ENCODE data around the gene ATP2C2. TPM values are rescaled to one million over a fixed set of nuclear protein-coding genes. Genes with fewer than 3 reads are reported as not detected.

The ATP2C2 gene
- total RNA-seq, 1 experiment from 2014 or later: 4.0 TPM

DNA sequence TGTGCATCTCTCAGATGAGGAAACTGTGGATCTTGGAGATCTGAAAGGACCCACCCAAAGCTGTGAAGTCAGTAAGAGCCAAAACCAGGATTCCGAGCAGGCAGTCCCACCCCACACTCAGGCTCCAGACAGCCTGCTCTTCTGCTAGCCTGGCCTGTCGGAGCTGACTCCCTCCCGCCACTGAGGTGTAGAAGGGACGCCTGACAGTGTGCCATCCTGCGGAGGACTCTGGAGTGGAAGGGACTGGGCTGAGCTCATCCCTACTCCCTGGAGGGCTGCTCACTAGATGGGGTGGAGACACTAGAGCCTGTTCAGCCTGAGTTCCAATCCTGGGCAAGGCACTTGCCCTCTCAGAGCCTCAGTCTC, 37.7 kb upstream of the ATP2C2 start:
- H2AFZ ChIP-seq (ENCODE audit: low read length): no peak overlapping the region

More for the DNA sequence above, 37.7 kb upstream of the ATP2C2 start:
- Histone ChIP-seq H2BK120ac (ENCODE audit: low read depth, low read length, poor library complexity, severe bottlenecking) (no peak overlapping the region), H4K20me1 (ENCODE audit: control insufficient read depth, insufficient read depth, insufficient read length) (no peaks in the 10 kb centered on the region), H3K79me2 (ENCODE audit: insufficient read depth, low read length) (no peaks in the 10 kb centered on the region), H3K4me2 (ENCODE audit: insufficient read depth, insufficient read length, low read length) (no peak overlapping the region), H3K23ac (ENCODE audit: insufficient read length, low read depth, low read length) (no peak overlapping the region), H3K14ac (ENCODE audit: insufficient read depth, low read length) (no peak overlapping the region), H2BK5ac (ENCODE audit: insufficient read length, low read length) (no peak overlapping the region), H3K27ac (ENCODE audit: insufficient read length, low read depth, low read length) (no peak overlapping the region), H4K8ac (replicated peaks; ENCODE audit: insufficient read length, low read depth, low read length) (no peak overlapping the region), H3K23me2 (ENCODE audit: insufficient read length, low read depth, low read length, poor library complexity, severe bottlenecking) (no peaks in the 10 kb centered on the region), H2BK12ac (ENCODE audit: insufficient read length, low read depth, low read length) (no peak overlapping the region), H3K4me1 (ENCODE audit: insufficient read depth, low read length) (no peaks in the 10 kb centered on the region), H2BK20ac (ENCODE audit: low read depth, low read length, poor library complexity, severe bottlenecking) (no peak overlapping the region), H2BK15ac (ENCODE audit: low read depth, low read length) (no peak overlapping the region), H3K18ac (ENCODE audit: insufficient read length, low read depth, low read length) (no peak overlapping the region), H2AK5ac (ENCODE audit: insufficient read length, low read length) (no peak overlapping the region), H3K56ac (ENCODE audit: insufficient read length, low read depth, low read length) (no peak overlapping the region), H3K9me3 (ENCODE audit: control insufficient read depth, low read depth, low read length) (no peaks in the 10 kb centered on the region), H3K4ac (ENCODE audit: low read depth, low read length) (no peak overlapping the region), H3T11ph (ENCODE audit: low read length) (no peak overlapping the region), H3K79me1 (ENCODE audit: insufficient read depth, low read depth, low read length, poor library complexity, severe bottlenecking) (no peaks in the 10 kb centered on the region), H4K5ac (ENCODE audit: insufficient read length, low read depth, low read length) (no peak overlapping the region), H4K91ac (ENCODE audit: insufficient read length, low read depth, low read length) (no peak overlapping the region), H3K9ac (ENCODE audit: extremely low read depth, insufficient read length, low read length) (no peak overlapping the region), H3K27me3 (ENCODE audit: insufficient read depth, low read length) (no peaks in the 10 kb centered on the region)
- Mint-ChIP-seq H3K4me3 (no peak overlapping the region), H3K27ac (no peak overlapping the region), H3K27me3 (ENCODE audit: low read depth) (peaks cover 2% of the 10 kb centered on the region), H3K9me3 (no peaks in the 10 kb centered on the region), H3K4me1 (peaks cover 3 to 9% of the 10 kb centered on the region in 2 experiments; a peak in 3 of 4 replicates), H3K36me3 (ENCODE audit: insufficient read depth in 1 of 3, low read depth in 3 of 3) (no peaks in the 10 kb centered on the region)
- TF ChIP-seq, protein P1, sequence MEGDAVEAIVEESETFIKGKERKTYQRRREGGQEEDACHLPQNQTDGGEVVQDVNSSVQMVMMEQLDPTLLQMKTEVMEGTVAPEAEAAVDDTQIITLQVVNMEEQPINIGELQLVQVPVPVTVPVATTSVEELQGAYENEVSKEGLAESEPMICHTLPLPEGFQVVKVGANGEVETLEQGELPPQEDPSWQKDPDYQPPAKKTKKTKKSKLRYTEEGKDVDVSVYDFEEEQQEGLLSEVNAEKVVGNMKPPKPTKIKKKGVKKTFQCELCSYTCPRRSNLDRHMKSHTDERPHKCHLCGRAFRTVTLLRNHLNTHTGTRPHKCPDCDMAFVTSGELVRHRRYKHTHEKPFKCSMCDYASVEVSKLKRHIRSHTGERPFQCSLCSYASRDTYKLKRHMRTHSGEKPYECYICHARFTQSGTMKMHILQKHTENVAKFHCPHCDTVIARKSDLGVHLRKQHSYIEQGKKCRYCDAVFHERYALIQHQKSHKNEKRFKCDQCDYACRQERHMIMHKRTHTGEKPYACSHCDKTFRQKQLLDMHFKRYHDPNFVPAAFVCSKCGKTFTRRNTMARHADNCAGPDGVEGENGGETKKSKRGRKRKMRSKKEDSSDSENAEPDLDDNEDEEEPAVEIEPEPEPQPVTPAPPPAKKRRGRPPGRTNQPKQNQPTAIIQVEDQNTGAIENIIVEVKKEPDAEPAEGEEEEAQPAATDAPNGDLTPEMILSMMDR (conservative IDR thresholded peaks at IDR 0.05): no peak
- DNase-seq: no peak
- WGBS (ENCODE audit: extremely low coverage, insufficient read length, low lambda C conversion rate): no CpG with 5 or more reads among the region's 5 CpGs

All from H9 (cell line).